Measurements from ENCODE around the gene GALNT18. TPM values are rescaled to one million over a fixed set of nuclear protein-coding genes. Genes with fewer than 3 reads are reported as not detected.
"Not testable (repeated sequence)": the region's sequence is repeated elsewhere in the genome, so short reads cannot be mapped to it uniquely, and the experiment has no call there.

The GALNT18 gene
- total RNA-seq, 1 experiment from 2014 or later: 13.6 TPM

DNA sequence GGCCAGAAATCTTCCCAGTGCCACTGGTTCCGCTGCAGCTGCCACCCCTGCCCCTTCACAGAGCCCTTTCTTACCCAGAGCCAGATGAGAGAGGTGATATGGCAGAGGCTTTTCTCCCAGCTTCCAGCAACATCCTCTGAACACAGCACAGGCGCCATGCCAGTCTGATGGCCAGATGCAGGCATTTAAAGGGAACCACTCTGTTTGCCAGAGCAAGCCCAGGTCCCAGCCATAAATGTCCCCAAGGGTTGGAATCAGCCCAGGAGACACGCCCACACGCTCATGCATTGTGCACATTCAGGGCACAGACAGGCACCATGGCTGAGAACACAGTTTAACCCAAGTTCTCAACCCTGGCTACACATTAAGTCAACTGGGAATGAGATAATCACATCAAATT is 154.5 kb downstream of the GALNT18 start:
- no peak for DNase-seq (ENCODE audit: low read depth)

DNA sequence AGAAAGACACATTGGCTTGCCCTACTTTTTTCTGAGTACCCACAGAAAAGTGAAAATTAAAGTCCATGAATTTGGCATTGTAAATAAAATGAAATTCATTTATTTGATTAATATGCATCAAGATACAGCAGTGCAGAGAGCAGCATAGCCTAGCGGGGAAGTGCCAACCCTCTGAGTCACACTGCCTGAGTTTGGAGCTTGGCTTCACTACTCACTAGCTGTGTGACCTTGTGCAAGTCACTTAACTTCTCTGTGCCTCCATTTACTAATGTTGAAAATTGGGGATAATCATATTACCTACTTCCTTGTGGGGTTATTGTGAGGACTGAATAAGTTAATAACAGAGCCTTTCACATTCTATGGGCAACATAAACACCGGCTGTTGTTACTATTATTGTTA is 157.2 kb downstream of the GALNT18 start:
- no peak for DNase-seq (ENCODE audit: low read depth)

DNA sequence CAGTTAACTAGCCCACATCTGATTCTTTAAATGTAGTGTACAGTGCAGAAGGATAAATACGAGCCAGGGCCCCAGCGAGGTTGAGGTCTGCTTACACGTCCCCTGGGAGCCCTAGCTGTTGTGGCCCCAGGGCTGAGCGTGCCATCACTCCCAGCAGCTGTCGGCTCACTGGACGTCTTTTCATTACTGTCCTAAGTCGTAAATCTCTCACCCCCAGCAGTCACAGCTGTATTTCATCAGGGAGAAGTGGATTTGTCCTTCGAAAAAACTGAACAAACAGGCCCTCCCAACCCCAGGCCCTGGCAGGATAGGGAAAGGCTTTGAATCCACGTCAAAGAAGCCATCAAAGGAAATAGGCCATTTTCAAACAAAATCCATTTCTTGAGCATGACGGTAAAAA is 158.4 kb downstream of the GALNT18 start:
- no peak for DNase-seq (ENCODE audit: low read depth)

DNA sequence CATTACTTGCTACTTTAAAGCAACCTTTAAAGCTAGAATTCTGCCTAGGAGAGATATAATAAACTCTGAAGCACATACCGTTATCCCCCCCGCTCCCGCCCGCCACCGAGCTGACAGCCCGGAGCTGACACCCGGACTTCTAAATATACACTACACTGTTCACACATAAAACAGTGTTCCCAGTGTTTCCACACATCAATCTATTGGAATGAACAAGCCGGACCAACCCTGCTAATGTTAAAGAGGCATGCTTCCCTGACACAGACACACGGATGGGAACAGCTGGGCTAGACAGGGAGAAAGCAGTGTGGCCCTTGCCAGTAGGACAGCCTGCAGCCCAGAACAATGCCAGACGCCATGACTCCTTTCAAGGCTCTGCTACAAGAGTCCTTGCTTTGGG is 160.3 kb downstream of the GALNT18 start:
- no peak for DNase-seq (ENCODE audit: low read depth)

DNA sequence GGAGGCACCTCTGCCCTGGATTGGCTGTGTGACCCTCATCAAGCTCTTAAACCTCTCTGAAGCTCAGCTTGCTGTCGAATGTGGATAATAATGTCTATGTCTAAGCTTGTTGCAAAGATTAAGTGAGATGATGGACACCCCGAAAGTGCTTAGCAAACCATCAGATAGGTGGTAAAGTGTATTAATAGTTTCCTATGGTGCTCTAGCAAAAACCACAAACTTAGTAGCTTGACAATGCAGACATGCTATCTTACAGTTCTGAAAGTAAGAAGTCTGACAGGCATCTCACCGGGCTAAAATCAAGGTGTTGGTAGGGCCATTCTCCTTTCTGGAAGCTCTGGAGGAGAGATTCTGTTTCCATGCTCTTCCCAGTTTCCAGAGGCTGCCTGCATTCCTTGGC is 162.2 kb downstream of the GALNT18 start:
- DNase-seq (ENCODE audit: low read depth): no peak

DNA sequence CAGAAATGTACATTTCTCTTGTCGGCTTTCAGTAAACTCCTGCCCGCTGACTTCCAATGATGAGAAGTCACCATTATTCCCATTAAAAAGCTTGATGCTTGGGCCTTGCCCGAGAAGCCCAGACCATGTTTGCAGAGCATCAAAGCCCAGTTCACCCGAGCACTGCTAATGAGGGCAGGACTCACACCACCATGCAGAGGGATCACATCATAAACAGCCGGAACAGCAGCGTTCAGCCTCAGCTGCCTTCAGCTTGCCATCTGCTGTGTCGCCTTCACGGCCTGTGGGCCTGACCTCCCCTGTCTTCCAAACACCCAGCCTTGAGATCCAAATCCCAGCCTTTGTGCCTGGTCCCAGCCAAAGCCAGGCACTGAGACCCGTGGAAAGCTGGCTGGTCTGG is 163.3 kb downstream of the GALNT18 start:
- DNase-seq (ENCODE audit: low read depth): no peak

DNA sequence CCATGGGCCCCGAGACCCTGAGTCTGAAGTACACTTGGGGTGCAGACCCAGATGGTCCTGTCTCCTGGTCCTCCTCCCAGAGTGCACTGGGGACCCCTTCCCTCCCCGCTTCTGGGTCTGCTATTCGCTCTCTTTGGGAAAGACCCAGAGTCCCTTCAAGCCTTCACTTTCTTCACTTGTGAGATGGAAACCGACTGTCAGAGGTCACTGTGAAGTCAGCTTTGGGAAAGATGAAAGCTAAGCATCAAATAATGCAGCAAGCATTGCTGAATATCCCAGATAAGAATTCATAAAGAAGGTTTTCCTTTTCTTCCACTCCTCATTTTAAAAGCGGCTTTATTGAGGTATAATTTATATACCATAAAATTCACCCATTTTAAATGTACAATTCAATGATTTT is 163.8 kb downstream of the GALNT18 start:
- DNase-seq (ENCODE audit: low read depth): no peak

DNA sequence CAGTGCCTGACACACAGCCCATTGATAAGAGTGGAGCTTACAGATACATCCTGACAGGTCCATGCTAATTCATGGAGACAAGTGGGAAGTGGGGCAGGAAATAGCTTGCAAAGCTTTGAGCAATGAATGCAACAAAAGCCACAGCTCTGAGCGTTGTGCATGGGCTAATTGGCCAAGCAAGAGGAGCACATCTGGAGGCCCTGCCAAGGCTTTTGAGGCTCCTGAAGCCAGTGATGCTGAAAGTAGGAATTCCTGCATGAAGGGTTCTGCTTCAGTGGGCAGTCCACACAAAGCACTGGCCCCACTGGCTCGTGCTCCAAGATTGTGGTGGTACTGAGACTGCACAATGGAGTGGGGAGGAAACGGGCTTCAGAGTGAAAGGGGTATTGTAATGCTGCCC is 164.9 kb downstream of the GALNT18 start:
- no peak for DNase-seq (ENCODE audit: low read depth)

DNA sequence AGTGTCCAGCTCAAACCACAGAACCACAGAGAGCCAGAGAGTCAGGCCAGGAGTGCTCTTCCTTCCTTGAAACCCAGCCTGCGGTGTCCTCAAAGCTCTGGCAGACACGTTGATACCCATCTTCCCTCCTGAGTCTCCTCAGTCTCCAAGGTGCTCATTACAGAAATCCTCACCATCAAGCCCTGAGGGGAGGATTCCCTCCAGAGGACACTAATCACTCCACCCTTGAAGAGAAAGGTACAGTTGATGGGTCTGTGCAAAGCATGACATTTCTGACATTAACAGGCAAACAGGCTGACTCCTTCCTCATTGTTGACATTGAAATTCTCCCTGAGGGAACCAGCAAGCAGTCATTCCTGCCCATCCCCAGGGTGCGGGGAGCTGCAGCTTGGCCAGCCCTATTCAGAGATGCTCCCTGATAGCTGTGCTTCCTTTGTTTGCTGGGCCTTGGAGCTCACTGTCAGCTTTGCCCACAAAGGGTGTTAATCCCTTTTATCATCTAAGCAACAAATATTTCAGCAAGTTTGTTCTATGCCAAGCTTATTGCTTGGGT is 167.1 kb downstream of the GALNT18 start:
- no peak for DNase-seq (ENCODE audit: low read depth)

DNA sequence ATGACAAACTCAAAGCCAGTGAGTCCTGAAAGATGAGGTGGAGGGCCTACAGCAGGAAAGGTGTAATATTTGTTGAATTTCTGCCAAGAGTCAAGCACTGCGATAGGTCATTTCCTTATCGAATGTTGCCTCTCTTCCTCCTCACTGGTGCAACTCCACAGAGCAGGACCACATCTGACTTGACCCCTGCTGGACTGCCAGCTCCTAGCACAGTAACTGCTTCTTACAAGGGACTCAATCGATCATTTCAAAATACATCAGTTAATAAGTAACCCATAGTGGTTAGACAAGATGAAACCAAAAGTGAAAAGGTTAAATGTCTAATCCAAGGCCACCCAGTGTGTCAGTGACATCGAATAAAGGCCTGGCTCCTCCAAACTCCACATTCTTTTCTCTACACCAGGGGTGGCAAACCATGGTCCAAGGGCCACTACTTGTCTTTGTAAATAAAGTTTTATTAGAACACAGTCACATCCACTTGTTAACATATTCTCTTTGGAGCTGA is 170.3 kb downstream of the GALNT18 start:
- DNase-seq (ENCODE audit: low read depth): peak; percentile 38

DNA sequence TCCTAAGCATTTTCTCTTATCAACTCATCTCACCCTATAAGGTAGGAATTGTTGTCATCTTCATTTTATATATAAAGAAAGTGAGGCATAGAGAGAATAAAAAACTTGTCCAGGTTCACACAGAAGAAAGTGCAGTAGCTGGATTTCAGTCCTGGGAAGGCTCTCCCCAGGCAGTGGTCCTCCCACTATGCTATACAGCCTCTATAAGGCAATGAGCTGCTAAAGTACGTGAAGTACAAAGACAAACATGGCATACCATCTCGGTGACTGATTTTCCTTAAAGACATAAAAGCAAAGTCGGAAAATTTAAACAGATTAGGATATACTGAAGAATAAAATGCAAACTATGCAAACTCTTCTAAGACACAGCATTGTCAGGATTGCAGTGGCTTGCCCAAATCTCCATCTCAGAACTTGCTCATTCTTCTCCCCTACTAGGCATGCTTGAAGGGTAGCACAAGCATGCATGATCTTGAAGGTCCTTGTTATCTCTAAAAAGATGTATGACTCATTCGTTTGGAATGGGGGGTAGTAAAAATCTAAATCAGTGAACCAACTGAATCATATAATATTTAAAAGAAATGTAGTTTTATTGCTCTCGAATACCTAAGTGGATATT is 171.0 kb downstream of the GALNT18 start:
- DNase-seq (ENCODE audit: low read depth): peak; percentile 35

DNA sequence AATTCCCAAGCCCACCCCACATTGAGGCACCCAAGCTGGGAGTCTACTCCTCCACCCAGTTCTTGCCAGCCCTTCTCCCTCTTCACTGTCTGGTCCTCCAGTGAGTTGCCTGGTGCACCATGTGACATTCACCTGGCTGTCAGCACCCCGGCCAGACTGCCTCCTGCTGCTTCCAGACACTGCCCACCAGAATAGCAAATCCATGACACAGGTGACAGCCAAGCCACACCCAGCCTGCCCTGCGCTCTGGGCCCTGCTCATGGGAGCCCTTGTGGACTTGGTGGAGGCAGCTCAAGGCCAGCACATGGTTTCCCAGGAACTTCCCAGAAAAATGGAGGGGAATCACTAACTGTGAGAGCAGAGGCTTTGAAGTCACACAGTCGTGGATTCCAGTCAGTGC is 172.5 kb downstream of the GALNT18 start:
- no peak for DNase-seq (ENCODE audit: low read depth)

DNA sequence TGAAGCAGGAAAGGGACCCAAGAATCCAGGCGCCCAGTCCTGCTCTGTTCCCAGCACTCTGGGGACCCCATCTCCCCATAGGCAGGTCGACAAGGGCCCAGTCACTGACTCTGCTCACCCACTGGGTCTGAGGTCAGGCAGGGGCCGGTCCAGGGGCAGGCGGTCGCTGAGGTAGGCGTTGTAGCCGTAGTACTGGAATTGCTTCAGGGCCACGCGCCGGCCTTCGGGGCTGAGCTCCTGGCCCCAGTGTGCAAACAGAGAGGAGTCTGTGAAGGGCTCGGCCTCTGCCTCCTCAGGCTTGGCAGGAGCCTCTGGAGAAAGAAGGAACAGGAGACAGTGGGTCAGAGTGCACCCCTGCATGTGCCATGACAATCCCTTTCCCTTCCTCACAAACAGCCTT is 173.2 kb downstream of the GALNT18 start:
- DNase-seq (ENCODE audit: low read depth): no peak

DNA sequence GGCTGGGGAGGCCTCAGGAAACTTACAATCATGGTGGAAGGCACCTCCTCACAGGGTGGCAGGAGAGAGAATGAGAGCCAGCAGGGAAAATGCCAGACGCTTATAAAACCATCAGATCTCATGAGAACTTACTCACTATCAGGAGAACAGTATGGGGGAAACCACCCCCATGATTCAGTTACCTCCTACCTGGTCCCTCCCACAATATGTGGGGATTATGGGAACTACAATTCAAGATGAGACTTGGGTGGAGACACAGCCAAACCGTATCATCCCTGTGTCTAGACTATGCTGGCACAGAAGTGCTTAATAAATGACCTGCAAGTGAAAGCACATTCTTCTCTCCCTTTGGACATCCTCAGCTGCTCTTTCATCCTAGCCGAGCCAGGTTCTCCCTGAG is 174.2 kb downstream of the GALNT18 start:
- not testable (repeated sequence) for DNase-seq (ENCODE audit: low read depth)

DNA sequence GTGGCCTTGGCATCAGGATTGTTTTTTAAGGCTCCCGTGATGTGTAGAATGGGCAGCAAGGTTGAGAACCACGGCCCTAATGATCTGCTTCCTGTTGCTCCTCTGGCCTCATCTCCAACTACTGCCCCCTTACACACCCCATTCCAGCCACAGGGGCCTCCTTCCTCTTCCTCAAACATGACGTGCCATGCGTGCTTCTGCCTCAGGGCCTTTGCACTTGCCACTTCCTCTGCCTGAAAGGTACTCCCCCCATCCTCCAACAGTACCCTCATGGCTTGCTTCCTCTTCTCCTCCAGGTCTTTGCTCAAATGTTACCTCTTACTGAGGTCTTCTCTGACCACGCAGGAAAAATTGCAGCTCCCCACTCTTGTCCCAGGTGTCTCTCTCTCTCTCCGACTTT is 174.8 kb downstream of the GALNT18 start:
- no peak for DNase-seq (ENCODE audit: low read depth)

DNA sequence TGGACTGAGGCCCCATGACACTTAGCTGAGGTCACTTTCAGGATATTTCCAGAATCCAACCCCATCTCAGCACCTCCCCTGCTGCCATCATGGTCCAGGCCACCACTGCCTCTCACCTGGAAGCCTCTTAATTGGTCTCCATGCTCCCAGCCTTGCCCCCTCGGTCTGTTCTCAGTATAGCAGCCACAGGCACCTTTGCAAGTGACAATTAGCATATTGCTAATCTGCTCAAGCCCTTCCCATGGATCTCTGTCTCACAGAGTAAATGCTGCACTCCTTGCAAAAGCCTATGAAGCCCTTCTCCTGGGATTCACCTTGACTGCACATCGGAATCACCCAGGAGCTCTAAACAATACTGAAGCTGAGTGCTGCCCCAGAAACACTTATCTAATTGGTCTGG is 175.2 kb downstream of the GALNT18 start:
- no peak for DNase-seq (ENCODE audit: low read depth)

DNA sequence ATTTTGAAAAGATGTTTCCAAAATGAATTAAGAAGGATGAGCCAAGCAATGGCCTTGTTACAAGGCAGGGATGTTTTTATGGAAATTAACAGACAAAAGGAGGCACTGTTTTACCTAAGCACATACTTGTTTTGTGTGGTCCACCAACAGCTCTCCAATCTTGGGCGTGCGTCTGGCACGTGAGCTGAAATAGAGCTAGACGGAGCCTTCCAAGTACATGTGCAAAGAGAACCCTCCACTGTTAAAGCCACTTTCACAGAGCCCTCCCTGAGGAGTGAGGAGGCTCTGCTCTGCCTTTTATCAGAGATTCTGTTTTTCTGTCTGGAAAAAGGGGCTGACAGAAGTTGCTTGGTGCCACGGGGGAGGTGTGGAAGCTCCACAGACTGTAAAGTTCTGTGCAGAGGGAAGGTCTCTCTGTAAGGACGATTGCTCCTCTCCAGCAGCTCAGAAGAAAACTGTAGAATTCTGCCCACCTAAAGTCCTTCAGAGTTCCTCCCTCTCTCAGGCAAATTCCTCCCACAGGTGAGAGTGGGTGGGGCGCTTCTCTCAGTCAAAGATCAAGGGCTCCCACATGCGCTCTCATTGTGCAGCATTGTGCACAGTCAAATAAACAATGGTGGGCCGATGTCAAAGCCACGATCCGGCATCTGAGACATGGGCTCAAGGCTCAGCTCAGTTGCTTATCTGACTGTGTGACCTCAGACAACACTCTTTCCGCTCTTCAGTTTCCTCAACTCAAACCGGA is 176.2 kb downstream of the GALNT18 start:
- DNase-seq (ENCODE audit: low read depth): no peak

DNA sequence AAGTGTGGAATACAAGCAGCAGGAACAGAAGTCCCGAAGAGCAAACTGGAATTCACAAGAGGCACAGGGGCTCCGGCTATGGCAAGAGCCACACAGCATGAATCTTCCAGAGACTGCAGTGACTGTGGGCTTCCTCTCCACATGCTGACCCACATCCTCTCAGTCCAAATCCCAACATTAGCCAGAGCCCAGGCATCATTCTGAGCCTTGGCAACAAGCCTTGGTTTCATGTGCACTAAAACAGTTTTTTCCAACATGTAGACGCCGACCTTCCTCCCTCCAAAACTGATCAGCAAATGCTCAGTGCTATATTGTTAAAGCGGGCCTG is 177.0 kb downstream of the GALNT18 start:
- no peak for DNase-seq (ENCODE audit: low read depth)

DNA sequence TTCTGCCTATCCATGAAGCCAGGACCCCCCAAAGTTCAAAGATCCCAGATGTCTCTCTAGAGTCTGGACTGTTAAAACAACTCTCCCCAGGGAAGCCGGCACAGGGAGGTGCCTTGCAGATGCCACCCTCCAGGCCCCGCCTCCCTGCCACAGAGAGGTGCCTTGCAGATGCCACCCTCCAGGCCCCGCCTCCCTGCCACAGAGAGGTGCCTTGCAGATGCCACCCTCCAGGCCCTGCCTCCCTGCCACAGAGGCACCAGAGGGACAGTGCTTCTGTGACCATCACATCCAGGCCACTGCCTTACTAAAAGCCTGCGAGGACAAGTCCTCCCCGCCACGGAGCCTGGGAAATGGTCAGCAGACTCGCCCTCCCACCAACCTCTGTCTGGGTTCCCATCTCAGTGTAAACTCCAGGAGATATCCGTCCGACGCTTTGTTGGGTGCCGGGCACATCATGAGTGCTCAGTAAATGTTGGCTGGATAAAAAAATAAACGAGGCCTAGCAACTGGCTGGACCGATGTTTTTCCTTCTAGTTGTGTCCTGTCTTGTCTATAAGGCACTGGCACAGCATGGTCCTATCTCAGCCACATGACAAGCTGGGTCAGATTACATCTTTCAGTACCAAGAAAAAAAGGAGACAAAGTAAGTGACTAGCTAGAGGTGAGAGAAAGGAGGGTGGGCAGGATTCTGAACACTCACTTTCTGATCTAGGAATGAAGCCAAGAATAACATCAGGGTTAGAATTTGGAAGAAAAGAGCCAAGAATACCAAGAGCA is 177.6 kb downstream of the GALNT18 start:
- DNase-seq (ENCODE audit: low read depth): peak; percentile 66

DNA sequence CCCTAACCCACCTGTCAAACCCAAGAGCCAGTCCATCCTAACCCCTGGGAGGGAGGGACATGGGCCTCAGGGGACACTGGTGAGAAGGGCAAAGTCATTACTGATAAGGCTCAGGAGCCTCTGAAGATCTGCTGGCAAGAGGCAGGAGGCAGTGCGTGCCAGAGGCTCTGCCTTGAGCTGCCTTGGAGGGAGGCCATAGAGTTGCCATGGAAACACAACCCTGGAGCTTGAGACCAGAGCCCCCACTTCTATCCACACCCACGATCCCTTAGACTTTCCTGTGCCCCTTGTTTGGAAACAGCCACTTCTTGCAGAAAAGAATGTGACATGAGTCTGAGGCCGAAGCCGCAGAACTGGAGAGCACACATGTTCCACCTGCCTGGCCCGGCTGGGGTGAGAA is 179.0 kb downstream of the GALNT18 start:
- DNase-seq (ENCODE audit: low read depth): no peak

DNA sequence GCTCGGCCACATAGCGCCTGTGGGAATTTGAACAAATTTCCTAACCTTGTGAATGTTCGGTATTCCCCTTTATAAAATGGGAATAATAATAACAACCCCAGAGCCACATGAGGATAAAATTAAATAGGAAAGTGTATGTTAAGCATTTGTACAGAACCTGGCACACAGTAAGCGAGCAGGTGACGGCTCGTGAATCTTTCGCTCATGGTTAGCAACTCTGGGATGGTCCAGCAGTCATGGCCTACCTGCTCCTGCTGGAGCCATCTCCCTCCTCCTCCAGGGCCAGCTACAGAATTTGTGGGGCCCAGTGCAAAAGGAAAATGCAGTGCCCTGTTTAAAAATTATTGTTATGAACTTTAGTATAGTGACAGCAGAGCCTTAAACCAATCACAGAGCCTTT is 180.3 kb downstream of the GALNT18 start:
- no peak for DNase-seq (ENCODE audit: low read depth)

DNA sequence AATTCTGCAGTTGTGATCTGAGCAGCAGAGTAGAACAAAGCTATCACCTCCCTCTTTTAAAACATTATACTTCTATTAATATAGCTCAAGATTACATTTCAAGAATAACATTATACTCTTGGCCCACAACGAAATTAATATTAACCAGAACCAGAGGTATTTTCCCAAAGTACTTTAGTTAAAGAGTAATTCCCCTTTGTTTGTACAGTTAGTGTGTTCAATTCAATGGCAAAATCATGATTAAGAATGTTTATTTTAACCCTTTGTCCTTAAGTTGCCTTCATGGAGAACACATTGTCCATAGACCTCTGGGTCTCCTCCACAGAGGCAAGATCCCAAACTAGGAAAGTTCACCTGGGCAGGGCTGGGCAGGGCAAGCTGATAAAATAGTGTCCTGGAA is 180.7 kb downstream of the GALNT18 start:
- no peak for DNase-seq (ENCODE audit: low read depth)
